HL-60 (cell line): Measurements from ENCODE around the gene EHD1.

Source experiments
- DNase-seq, 2 experiments: peaks; one replicate each; pipeline ENCODE4 v3.0.0-alpha.2; 2010 to 2020; ENCODE audit warnings: low read depth in 1 of 2, low spot score in 1 of 2
- H3K27ac ChIP-seq: fragments of 250-450 bp; sonication (Bioruptor Pico); replicated peaks from 2 replicates; pipeline ENCODE4 v1.5.1; 2020; ENCODE audit warnings: mild to moderate bottlenecking, moderate library complexity
- H3K27me3 ChIP-seq: fragments of 250-450 bp; sonication (Bioruptor Pico); 2 replicates; pipeline ENCODE4 v1.5.1; 2021; ENCODE audit warnings: mild to moderate bottlenecking, moderate library complexity; ENCODE audit not compliant: insufficient read depth, poor library complexity, severe bottlenecking
- H3K4me3 ChIP-seq: replicated peaks from 2 replicates; pipeline ENCODE4 v1.5.1; 2011; ENCODE audit warnings: mild to moderate bottlenecking, control low read depth, low read length; ENCODE audit not compliant: insufficient read depth
- GABPA ChIP-seq: IDR thresholded peaks from 2 replicates; pipeline ENCODE4 v1.6.1; 2012; ENCODE audit warnings: low read depth
- POLR2AphosphoS5 ChIP-seq: IDR thresholded peaks from 2 replicates; pipeline ENCODE4 v1.6.1; 2012; ENCODE audit warnings: low read depth
- SPI1 ChIP-seq: IDR thresholded peaks from 2 replicates; pipeline ENCODE4 v1.6.1; 2012; ENCODE audit warnings: low read depth, mild to moderate bottlenecking, borderline replicate concordance
- TF ChIP-seq, protein P1 (sequence below): IDR thresholded peaks from one replicate; pipeline ENCODE4 v1.5.1; 2011; ENCODE audit warnings: low read length, control low read depth, inconsistent platforms; ENCODE audit not compliant: insufficient read depth
- TF ChIP-seq, protein P2 (sequence below): IDR thresholded peaks from 2 replicates; pipeline ENCODE4 v1.6.1; 2012; ENCODE audit warnings: low read depth; ENCODE audit not compliant: insufficient replicate concordance

EHD1 gene

DNA sequence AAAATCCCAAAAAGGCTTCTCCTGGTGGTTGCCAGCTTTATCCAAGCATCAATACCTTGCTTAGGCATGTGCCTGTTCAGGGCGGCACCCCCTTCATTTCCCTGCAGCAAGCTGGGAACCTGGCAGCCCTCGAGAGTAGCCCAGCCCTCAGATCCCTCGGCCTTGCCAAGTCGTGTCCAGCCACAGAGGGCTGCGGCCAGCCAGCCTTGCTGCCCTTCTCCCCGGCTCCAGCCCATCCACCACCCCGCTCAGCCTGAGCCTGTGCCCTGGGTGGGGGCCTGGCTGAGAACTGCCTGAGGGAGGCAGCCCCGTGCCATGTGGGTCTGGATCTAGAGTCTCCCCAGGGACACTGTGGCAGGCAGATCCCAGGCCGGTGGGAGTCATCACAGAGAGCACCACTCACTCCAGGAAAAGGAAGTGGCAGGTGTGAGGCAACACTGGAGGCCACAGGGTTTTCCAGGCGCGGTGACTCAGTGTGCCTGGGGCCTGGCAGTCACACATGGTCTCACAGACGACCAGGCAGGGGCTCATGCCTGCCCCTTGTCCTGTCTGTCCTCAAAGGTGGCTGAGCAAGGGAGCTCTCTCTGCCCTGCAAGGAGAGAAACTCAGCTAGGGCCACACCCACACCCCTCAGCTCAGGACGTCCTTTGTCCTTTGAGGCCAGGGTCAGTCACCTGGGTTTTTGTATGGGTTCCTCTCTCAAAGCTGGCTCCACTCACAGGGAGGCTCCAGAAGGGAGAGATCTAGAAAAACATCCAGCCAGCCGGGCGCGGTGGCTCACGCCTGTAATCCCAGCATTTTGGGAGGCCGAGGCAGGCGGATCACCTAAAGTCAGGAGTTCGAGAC is 21.8 kb downstream of the EHD1 start:
- no peak overlapping the region for H3K4me3 ChIP-seq
- TF ChIP-seq SPI1 = peak; percentile 93
- TF ChIP-seq, protein P1, sequence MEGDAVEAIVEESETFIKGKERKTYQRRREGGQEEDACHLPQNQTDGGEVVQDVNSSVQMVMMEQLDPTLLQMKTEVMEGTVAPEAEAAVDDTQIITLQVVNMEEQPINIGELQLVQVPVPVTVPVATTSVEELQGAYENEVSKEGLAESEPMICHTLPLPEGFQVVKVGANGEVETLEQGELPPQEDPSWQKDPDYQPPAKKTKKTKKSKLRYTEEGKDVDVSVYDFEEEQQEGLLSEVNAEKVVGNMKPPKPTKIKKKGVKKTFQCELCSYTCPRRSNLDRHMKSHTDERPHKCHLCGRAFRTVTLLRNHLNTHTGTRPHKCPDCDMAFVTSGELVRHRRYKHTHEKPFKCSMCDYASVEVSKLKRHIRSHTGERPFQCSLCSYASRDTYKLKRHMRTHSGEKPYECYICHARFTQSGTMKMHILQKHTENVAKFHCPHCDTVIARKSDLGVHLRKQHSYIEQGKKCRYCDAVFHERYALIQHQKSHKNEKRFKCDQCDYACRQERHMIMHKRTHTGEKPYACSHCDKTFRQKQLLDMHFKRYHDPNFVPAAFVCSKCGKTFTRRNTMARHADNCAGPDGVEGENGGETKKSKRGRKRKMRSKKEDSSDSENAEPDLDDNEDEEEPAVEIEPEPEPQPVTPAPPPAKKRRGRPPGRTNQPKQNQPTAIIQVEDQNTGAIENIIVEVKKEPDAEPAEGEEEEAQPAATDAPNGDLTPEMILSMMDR = no peak
- TF ChIP-seq GABPA = peak; percentile 58
- TF ChIP-seq, protein P2, sequence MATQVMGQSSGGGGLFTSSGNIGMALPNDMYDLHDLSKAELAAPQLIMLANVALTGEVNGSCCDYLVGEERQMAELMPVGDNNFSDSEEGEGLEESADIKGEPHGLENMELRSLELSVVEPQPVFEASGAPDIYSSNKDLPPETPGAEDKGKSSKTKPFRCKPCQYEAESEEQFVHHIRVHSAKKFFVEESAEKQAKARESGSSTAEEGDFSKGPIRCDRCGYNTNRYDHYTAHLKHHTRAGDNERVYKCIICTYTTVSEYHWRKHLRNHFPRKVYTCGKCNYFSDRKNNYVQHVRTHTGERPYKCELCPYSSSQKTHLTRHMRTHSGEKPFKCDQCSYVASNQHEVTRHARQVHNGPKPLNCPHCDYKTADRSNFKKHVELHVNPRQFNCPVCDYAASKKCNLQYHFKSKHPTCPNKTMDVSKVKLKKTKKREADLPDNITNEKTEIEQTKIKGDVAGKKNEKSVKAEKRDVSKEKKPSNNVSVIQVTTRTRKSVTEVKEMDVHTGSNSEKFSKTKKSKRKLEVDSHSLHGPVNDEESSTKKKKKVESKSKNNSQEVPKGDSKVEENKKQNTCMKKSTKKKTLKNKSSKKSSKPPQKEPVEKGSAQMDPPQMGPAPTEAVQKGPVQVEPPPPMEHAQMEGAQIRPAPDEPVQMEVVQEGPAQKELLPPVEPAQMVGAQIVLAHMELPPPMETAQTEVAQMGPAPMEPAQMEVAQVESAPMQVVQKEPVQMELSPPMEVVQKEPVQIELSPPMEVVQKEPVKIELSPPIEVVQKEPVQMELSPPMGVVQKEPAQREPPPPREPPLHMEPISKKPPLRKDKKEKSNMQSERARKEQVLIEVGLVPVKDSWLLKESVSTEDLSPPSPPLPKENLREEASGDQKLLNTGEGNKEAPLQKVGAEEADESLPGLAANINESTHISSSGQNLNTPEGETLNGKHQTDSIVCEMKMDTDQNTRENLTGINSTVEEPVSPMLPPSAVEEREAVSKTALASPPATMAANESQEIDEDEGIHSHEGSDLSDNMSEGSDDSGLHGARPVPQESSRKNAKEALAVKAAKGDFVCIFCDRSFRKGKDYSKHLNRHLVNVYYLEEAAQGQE = no peak
- TF ChIP-seq POLR2AphosphoS5 = peak; percentile 93
- H3K27me3 ChIP-seq = no peaks in the 10 kb centered on the region
- H3K27ac ChIP-seq = peak overlapping the region; percentile 94
- peak; percentile 96 to 97 for DNase-seq

DNA sequence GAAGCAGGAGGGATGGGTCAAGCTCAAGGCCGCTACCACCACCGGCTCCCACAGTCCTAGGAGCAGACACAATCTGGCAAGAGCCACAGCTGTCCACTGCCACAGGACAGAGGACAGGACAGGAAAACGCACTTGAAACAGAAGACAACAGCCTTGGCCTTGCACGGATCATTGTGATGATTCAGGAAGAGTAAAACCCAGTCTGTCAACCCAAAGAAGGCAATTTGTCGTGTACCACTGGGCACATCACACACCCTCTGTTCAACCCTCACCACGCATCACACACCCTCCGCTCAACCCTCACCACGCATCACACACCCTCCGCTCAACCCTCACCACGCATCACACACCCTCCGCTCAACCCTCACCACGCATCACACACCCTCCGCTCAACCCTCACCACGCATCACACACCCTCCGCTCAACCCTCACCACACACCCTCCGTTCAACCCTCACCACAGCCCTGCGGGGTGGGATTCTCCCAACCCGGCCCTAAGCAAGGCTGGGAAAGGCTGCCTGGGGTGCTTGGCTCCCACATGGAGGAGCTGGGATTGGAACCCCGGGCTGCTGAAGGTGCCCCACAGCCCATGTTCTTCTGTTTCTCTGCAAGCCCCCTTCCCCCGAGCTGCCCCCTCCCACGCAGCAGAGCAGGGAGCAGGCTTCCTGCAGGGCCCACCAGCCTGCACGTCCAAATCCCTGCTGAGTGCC is 22.7 kb downstream of the EHD1 start:
- no peak for TF ChIP-seq SPI1
- TF ChIP-seq GABPA = no peak
- TF ChIP-seq, protein P1 = no peak
- TF ChIP-seq, protein P2 = no peak
- TF ChIP-seq POLR2AphosphoS5 = no peak
- Histone ChIP-seq H3K4me3 (no peak overlapping the region), H3K27ac (peak overlapping the region; percentile 94), H3K27me3 (no peaks in the 10 kb centered on the region)
- DNase-seq = no peak

DNA sequence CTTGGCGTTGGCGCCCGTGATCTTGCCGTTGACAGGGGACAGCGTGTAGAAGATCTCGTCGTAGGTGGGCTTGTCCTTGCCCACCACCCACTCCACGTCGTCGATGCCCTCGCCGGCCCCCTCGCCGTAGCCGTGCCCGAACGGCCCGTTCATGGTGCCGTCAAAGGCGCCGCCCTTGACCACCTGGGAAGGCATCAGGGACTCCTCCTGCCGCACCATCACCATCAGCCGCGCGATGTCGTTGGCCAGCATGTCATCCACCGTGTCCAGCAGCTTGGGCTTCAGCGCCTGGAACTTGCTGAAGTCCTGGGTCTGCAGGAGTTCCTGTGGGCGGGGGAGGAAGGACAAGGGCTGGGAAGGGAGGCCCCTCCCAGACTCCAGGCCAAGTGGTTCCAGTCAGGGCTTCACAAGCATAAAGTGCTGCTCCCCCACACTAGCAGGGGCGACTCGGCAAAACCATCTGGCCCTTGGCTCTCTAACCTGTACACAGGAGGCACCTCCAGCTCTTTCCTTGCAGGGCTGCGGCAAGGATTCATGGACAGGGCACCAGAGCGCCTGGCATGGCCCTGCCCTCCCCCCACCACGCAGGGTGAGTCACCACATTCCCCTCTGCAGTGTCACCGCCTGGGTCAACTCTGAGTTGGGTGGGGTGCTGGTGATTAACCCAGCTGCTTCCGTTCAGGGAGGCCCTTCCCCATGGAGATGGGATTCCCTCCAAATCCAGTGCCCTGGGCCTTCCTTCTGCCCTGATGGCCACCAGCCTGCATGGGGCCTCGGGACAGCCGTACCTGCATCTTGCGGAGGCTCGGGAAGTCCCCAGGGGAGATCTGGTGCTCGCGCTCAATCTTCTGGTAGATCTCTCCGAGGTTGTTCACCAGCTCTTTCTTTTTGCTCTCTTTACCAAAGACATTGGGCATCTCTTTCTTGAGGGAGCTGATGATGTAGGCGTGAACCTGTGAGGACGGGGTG is 23.6 kb downstream of the EHD1 start:
- H3K4me3 ChIP-seq = no peak overlapping the region
- H3K27ac ChIP-seq = no peak overlapping the region
- TF ChIP-seq SPI1 = no peak
- TF ChIP-seq GABPA = no peak
- TF ChIP-seq POLR2AphosphoS5 = no peak; the same call in 1 of the 2 replicates
- TF ChIP-seq, protein P1 = no peak
- no peak for DNase-seq
- H3K27me3 ChIP-seq = no peaks in the 10 kb centered on the region
